ENCODE results near the gene SLC2A11. TPM values are rescaled to one million over a fixed set of nuclear protein-coding genes. Genes with fewer than 3 reads are reported as not detected.

SLC2A11 gene
- total RNA-seq, 1 donor from 2014 or later, result 13.1 TPM

DNA sequence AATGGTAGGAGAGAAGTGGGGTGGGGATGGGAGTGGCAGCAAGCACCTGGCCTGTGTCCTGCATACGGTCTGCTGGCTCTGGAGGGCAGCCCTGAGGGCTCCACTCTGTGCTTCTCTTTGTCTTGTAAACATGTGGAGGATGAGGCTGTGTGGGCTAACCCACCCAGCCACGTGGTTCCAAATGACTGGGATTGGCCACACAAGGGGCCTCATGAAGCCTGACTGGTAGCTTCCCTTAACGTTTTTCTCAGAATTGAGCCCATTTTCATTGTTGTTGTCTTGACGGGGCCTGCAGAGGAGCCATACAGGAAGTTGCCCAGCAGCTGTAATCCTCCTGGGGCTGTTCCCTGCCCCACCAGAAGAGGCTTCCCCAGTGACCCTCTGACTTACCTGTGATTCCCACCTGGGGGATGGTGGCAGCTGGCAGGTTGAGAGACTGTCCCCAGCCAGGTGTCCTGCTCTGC lies 36.9 kb upstream of the SLC2A11 start:
- DNase-seq (ENCODE audit: low read depth), result no peak
- H3K4me3 ChIP-seq (ENCODE audit: low read depth, low read length), result no peak overlapping the region
- TF ChIP-seq, protein P1, sequence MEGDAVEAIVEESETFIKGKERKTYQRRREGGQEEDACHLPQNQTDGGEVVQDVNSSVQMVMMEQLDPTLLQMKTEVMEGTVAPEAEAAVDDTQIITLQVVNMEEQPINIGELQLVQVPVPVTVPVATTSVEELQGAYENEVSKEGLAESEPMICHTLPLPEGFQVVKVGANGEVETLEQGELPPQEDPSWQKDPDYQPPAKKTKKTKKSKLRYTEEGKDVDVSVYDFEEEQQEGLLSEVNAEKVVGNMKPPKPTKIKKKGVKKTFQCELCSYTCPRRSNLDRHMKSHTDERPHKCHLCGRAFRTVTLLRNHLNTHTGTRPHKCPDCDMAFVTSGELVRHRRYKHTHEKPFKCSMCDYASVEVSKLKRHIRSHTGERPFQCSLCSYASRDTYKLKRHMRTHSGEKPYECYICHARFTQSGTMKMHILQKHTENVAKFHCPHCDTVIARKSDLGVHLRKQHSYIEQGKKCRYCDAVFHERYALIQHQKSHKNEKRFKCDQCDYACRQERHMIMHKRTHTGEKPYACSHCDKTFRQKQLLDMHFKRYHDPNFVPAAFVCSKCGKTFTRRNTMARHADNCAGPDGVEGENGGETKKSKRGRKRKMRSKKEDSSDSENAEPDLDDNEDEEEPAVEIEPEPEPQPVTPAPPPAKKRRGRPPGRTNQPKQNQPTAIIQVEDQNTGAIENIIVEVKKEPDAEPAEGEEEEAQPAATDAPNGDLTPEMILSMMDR (conservative IDR thresholded peaks at IDR 0.05; ENCODE audit: low read depth, low read length), result no peak

DNA sequence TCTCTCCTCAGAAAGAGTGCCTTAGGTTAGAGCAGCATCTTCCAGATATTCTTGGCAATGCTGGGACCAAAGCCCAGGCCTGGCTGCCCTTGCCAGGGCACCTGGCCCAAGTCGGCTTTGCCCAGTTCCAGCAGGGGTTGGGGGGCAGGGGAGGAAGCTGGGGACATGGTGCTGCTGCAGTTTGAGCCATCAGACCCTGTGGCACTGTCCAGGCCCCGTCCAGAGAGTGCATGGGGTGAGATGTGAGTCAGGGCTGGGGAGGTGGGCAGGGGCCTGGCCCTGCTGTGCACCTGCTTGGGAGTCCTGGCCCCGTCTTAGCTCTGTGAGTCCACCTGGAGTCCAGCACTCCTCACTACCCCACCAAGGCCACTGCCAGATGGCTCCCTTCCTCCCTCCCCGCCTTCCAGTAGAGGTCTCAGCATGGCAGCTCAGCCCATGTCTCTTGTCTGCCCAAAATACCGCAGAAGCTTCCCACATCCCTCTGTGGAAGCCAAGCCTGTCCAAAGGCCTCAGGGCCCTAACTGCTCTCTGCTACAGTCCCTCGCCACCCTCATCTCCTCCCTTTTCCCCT lies 35.5 kb upstream of the SLC2A11 start:
- no peak overlapping the region for H3K4me3 ChIP-seq (ENCODE audit: low read depth, low read length)
- TF ChIP-seq, protein P1 (conservative IDR thresholded peaks at IDR 0.05; ENCODE audit: low read depth, low read length), result no peak
- no peak for DNase-seq (ENCODE audit: low read depth)

DNA sequence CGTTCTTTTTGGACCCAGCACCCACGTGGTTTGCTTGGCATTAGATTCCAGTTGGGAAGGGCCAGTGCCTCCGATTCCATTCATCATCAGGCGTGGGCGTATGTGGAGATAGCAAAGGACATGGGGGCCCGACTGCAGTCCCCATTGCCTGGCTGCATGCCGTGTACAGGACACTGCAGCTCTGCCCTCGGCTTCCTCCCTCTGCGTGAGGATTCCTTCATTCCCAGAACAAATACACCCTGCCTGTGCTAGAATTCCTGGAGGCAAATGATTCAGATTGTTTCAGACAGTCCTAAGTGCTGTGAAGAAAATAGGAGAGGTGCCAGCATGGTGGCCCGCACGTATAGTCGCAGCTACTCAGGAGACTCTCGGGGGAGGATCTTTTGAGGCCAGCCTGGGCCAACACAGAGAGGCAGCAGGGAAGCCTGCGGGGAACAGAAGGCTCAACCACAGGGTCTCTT lies 34.3 kb upstream of the SLC2A11 start:
- DNase-seq (ENCODE audit: low read depth), result no peak
- H3K4me3 ChIP-seq (ENCODE audit: low read depth, low read length), result no peak overlapping the region
- TF ChIP-seq, protein P1 (conservative IDR thresholded peaks at IDR 0.05; ENCODE audit: low read depth, low read length), result no peak

DNA sequence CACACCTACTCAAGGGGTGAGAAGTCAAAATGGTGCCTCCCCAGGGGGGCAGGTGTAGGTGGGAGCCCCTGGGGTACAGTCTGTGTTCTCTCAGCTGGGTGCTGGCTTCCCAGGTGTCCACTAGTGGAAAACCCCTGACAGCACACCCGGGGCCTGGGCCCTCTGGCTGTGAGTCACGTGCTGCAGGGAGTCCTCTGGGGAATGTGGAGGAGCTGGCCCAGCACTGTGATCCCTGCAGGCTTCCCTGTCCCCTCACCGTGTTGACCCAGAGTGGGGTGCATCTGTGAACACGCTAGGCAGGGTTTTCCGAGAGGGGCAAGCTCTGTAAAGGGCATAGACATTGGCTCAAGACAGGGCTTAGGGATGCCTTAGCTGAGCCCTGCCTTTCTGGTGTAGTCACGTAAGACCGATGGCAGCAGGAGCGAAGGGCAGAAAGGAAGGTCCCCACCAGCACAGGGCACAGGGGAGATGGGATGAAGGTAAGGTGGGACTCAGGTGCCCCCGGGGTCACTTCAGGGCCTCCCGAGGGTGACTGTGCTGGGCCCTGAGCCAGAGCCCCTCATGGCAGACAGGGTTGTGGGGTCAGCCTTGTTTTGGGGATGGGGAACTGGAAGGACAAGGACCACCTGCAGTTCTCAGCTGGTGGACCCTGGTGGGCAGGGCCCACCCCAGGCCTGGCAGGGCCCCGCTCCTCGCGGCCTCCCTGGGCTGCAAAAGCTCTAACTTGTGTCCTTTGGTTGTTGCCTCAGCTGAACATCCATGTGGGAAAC lies 33.0 kb upstream of the SLC2A11 start:
- no peak overlapping the region for H3K4me3 ChIP-seq (ENCODE audit: low read depth, low read length)
- no peak for DNase-seq (ENCODE audit: low read depth)
- TF ChIP-seq, protein P1 (conservative IDR thresholded peaks at IDR 0.05; ENCODE audit: low read depth, low read length), result no peak

DNA sequence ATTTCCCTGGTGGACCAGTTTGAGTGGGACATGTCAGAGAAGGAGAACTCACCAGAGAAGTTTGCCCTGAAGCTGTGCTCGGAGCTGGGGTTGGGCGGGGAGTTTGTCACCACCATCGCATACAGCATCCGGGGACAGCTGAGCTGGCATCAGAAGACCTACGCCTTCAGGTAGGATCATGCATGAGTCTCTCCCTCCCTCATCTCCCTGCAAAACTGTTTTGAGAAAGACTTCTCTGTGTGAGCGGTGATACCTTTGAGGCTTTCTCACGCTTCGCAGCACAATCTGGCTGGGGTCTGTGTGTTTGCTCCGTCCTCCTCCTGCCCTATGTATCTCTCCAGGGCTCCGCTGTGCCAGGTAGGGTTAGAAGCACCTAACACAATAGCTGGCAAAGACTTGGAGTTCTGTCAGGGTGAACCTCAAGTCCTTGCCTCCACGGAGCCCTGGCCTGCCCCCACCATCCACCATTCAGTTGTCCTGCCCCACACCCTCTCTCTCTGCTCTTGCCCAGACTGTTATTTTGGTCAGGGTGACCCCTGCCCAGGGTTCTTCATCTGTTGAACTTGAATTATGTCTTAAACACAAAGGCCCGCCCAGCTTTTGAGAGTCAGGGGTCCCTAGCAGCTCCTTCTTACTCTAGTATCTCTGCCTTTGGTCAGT lies 32.3 kb upstream of the SLC2A11 start:
- DNase-seq (ENCODE audit: low read depth), result no peak
- H3K4me3 ChIP-seq (ENCODE audit: low read depth, low read length), result no peak overlapping the region
- TF ChIP-seq, protein P1 (conservative IDR thresholded peaks at IDR 0.05; ENCODE audit: low read depth, low read length), result no peak

DNA sequence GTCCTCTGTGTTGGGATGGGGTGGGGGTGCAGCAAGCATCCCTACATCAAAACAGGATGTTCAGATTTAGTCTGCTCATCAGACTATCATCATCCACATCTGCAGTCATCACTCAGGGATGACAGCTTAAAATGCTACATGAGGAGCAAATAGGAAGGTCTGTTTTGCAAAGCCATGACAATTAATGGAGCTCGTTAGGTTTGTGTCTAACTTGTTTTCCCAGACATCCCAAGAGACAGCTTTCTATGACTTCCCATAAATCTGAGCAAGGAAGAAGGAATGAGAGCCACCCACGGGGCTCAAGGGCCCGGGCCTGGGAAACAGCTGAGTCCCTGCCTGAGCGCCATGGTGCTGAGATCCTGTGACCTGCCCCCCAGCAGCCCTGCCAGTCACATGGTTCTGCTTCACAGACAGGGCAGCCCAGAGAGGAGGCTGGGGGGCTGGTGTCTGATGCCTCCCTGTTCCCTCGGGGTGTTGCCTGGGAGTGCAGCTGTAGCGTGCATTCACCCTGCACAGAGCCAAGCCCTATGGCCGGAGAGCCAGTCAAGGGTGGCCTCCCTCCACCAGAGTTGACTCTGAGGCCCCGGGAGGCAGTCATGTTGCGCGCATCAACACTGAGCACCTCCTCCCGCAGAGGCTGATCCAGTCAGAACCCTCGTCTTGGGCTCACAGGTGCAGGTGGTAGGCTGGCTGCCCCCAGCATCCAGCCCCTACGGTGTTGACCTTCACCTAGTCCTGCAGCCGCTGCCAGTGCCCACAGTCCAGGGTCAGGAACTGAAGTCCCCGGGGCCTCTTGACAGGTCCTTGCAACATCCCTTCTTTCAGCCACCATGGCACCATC lies 30.9 kb upstream of the SLC2A11 start:
- no peak for DNase-seq (ENCODE audit: low read depth)
- no peak overlapping the region for H3K4me3 ChIP-seq (ENCODE audit: low read depth, low read length)
- TF ChIP-seq, protein P1 (conservative IDR thresholded peaks at IDR 0.05; ENCODE audit: low read depth, low read length), result no peak

Data from epithelial cell of proximal tubule (primary cell).